Right hindlimb (tissue), 1 donor: ENCODE results near the gene HECTD2.
"Not testable (repeated sequence)": the region's sequence is repeated elsewhere in the genome, so short reads cannot be mapped to it uniquely, and the experiment has no call there.

Experiments
- DNase-seq: peaks from one replicate; pipeline ENCODE4 v3.0.0-alpha.2; 2018

Gene HECTD2

GRCh38 chr10:91487911-91488582 lies 77.9 kb downstream of the HECTD2 start:
- DNase-seq = no peak

DNA sequence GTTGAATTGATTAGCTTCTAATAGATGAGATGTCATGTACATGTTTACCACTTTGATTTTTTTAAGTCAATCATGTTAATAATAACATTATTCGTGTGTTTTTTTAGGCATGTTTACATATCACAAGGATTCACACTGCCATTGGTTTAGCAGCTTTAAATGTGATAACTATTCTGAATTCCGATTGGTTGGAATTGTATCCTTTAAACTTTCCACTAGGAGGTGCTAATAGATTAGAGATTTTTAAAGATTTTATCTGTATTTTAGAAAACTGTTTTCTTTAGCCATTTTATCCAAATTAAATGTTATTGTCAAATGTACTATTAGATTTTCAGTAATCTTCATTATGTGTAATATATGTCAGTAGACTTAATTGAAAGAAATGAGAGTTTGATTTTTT lies 83.2 kb downstream of the HECTD2 start:
- no peak for DNase-seq

GRCh38 chr10:91495402-91495801 lies 85.3 kb downstream of the HECTD2 start:
- no peak for DNase-seq

DNA sequence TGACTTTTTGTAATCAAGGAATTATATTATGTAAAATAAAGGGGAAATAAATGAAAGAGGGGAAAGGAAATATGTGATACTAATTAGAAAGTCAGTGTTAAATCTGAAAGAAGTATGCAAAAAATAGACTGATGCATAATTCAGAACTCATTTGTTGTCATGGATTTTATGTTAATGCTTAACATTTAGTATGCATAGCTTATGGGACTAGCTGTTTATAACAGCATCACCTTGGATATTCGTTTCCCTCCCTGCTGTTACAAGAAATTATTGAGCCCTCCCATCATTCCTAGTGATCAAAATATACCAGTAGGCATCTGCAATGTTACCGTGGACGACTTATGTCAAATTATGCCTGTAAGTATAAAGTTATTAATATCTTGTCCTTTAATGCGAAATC lies 85.9 kb downstream of the HECTD2 start:
- DNase-seq = no peak

DNA sequence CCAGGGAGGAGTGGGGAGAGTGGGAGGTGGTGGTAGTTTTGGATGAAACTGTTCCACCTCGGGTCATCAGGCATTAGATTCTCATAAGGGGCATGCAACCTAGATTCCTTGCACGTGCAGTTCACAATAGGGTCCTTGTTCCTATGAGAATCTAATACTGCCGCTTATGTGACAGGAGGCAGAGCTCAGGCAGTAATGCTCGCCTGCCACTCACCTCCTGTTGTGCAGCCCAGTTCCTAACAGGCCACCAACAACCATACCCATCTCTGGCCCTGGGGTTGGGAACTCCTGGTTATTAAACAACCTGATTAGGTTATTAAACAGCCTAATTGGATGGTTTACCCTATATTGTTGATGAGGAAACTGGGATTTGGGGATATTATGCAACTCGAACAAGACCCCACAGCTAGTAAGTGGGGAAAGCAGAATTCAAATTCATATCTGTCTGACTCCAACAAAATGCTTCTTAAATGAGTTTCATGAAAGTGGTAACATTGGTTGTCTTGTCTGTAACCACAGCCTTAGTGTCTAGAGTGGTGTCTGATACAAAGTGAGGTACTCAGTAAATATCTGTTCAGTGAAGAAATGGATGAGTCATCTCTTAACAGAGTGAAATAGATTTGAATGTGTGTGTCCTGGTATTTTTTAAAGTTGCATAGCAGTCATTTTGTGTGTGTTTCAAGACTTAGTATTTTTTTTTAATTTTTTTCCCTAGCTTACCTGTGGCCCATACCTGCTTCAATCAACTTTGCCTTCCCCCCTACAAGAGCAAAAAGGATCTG lies 101.6 kb downstream of the HECTD2 start:
- no peak for DNase-seq

- no peak for DNase-seq
Observed at GRCh38 chr10:91512458-91512857, 102.3 kb downstream of the HECTD2 start.

GRCh38 chr10:91513598-91514424 lies 103.7 kb downstream of the HECTD2 start:
- DNase-seq = no peak

DNA sequence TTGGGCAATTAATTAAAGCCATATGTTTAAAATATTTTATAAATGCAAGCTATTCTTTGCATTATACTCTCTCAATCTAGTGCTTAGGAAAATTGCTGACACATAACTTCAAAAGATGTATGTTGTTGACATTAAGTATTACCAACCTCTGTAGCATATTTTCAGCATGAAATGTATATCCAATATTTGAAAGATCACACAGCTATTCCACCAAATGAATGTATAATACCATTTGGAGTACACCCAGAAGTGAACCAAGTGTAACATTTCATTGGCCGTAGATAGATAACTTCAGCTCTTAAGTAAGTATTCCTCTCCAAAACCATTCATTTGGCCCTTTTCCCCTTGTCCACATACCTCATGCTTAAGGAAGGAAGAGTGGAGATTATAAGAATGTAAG lies 104.6 kb downstream of the HECTD2 start:
- no peak for DNase-seq

DNA sequence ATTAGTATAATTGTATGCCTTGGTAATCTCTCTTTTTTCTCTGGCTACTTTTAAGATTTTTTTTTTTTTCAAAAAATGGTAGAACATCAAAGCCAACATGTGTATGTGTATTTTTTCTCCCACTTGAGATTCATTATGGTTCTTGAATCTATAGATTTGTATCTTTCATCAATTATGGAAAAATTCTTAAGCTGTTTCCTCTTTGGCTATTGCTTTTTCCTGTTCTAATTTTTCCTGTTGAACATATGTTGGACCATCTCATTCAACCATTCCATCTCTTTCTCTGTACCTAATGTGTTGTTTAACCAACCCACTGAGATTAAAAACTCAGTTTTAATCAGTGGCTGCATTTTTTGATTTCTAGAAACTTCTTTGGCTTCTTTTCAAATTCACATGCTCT lies 107.2 kb downstream of the HECTD2 start:
- no peak for DNase-seq

- DNase-seq = no peak
Observed at GRCh38 chr10:91519899-91520514, 109.9 kb downstream of the HECTD2 start.

DNA sequence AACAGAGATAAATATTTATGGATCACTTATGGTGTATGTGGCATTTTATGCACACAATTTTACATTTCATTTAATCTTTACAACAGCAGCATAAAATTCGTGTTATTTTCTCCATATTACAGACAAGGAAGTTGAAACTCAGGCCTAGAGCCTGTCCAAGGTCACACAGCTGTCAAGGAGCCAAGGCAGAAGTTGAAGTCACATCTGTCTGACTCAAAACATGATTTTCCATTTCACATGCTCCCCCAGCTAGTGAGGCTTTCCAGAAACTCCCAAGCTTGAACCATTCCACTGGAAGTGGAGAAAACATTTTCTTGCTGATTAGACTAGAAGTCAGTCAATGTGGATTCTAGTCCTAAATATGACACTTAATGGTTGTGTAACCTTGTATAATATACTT lies 110.5 kb downstream of the HECTD2 start:
- DNase-seq = peak; percentile 49

DNA sequence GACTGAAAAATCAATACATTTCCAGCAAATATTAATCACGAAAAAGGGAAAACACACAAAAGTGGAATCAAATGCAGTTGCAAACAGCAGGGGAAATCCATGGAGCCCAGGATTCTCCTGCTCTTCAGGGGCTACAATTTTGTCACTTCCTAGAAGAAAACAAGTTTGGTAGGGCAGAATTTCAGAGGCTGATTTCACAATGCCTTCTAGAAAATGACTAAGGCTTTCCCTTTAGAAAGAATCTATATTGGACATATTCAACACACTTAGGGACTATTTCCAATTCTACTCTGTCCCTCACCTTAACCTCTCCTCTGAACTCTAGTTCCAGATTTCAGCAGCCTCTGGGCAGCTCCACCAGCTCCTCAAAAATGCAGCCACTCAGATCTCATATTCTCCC lies 111.3 kb downstream of the HECTD2 start:
- DNase-seq = no peak

- no peak for DNase-seq
Observed at GRCh38 chr10:91525896-91526712, 116.0 kb downstream of the HECTD2 start.

GRCh38 chr10:91528080-91528479 lies 117.9 kb downstream of the HECTD2 start:
- no peak for DNase-seq

DNA sequence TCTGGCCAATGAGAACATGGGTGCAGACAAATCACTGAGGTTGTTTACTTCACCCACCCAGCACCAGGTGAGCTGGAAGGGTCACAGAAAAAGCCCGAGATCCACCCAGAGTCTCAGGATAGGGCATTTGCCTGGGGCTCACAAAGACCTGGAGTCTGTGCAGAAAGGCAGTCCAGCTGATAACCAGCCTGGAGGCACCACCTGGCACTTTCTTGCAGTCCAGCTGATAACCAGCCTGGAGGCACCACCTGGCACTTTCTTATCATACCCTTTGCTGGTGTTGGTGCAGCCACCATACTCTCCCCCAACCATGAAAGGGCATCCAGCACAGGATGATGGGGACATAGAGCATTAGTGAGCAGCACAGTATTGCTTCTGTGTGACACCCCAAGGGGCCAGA lies 118.6 kb downstream of the HECTD2 start:
- no peak for DNase-seq

- DNase-seq = not testable (repeated sequence)
Observed at GRCh38 chr10:91534789-91535188, 124.6 kb downstream of the HECTD2 start.

GRCh38 chr10:91536111-91536510 lies 126.0 kb downstream of the HECTD2 start:
- peak; percentile 62 for DNase-seq

DNA sequence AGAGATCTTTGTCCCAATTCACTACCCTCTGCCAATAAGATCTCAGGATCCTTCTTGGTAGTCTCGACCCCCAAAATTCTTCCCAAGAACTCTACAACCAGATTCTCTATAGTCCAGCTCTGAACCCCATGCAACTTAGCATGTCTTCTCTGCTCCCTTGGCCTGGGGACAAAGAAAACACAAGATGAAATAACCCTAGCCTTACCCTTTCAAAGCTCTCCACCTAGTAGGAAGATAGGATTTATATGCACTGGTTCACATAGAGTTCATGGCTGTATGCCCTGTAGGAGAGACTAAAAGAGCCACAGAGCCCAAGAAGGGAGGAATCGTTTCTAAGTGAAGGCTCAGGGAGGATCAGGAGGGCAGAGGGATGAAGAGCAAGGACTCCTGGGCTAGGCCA lies 126.6 kb downstream of the HECTD2 start:
- no peak for DNase-seq

GRCh38 chr10:91537614-91538383 lies 127.7 kb downstream of the HECTD2 start:
- DNase-seq = no peak

DNA sequence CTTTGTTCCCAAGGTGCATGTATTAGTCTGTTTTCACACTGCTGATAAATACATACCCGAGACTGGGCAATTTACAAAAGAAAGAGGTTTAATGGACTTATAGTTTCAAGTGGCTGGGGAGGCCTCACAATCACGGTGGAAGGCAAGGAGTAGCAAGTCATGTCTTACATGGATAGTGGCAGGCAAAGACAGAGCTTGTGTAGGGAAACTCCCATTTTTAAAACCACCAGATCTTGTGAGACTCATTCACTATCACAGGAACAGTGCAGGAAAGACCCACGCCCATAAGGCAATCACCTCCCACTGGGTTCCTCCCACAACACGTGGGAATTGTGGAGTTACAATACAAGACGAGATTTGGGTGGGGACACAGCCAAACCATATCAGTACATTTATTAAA lies 129.8 kb downstream of the HECTD2 start:
- no peak for DNase-seq

DNA sequence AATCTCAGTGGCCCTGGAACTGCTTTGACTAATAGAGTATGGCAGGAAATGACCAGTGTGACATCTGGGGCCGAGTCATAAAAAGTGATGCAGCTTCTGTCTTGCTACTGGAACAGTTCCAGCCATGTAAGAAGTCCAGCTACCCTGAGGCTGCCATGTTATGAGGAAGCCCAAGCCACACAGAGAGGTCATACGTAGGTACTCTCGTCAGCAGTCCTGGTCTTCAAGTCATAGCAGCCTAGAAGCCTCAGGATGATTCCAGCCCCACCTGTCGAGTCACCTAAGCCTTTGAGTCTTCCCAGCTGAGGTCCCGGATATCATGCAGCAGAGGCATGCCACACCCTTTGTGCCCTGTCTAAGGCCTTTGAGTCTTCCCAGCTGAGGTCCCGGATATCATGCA lies 130.6 kb downstream of the HECTD2 start:
- no peak for DNase-seq

GRCh38 chr10:91541481-91541880 lies 131.3 kb downstream of the HECTD2 start:
- peak; percentile 71 for DNase-seq
